DND-41 (cell line): ENCODE measurements around the gene HLCS.

Experiments
- ATAC-seq: fragments of 200-7000 bp; cut with Tn5 transposase; 3 replicates; pipeline ENCODE4 v1.9.1; 2021; ENCODE audit warnings: low read depth; ENCODE audit not compliant: insufficient read depth
- DNase-seq: peaks from one replicate; pipeline ENCODE4 v3.0.0-alpha.2; 2020
- H2AFZ ChIP-seq: 2 replicates; pipeline ENCODE4 v1.6.0; 2012; ENCODE audit warnings: low read depth, low read length
- H3K27ac ChIP-seq: 2 replicates; pipeline ENCODE4 v1.5.1; 2012; ENCODE audit warnings: low read length, inconsistent platforms
- H3K27me3 ChIP-seq: fragments of 200-600 bp; sonication (generic); 2 replicates; pipeline ENCODE4 v1.6.0; 2012; ENCODE audit warnings: low read length, mild to moderate bottlenecking, inconsistent platforms; ENCODE audit not compliant: insufficient read depth, poor library complexity
- H3K36me3 ChIP-seq: 2 replicates; pipeline ENCODE4 v1.5.1; 2012; ENCODE audit warnings: low read length, inconsistent platforms; ENCODE audit not compliant: insufficient read depth
- H3K4me1 ChIP-seq: 2 replicates; pipeline ENCODE4 v1.5.1; 2012; ENCODE audit warnings: mild to moderate bottlenecking, low read length; ENCODE audit not compliant: insufficient read depth
- H3K4me2 ChIP-seq: 2 replicates; pipeline ENCODE4 v1.6.0; 2012; ENCODE audit warnings: mild to moderate bottlenecking, moderate library complexity, low read length, inconsistent platforms; ENCODE audit not compliant: insufficient read depth
- H3K4me3 ChIP-seq, 2 experiments: fragments of 200-600 bp in 1 of 2; shearing (Covaris generic) in 1 of 2; 2 replicates each; pipeline ENCODE4 v1.5.1; 2012 to 2016; ENCODE audit warnings: inconsistent platforms in 2 of 2, low read length in 2 of 2, mild to moderate bottlenecking in 2 of 2, low read depth in 1 of 2, moderate library complexity in 1 of 2
- H3K79me2 ChIP-seq: 2 replicates; pipeline ENCODE4 v1.6.0; 2012; ENCODE audit warnings: low read length, inconsistent platforms; ENCODE audit not compliant: insufficient read depth
- H3K9ac ChIP-seq: 2 replicates; pipeline ENCODE4 v1.6.0; 2012; ENCODE audit warnings: low read depth, mild to moderate bottlenecking, inconsistent platforms, low read length, moderate library complexity
- H3K9me3 ChIP-seq: 2 replicates; pipeline ENCODE4 v1.5.1; 2012; ENCODE audit warnings: low read length, moderate library complexity, mild to moderate bottlenecking, inconsistent platforms; ENCODE audit not compliant: insufficient read depth, severe bottlenecking
- H4K20me1 ChIP-seq: 2 replicates; pipeline ENCODE4 v1.6.0; 2012; ENCODE audit warnings: low read length; ENCODE audit not compliant: insufficient read depth
- CTCF ChIP-seq: IDR thresholded peaks from 2 replicates; pipeline ENCODE4 v1.5.1; 2012; ENCODE audit warnings: borderline replicate concordance, low read length, moderate library complexity, mild to moderate bottlenecking; ENCODE audit not compliant: poor library complexity, severe bottlenecking; ENCODE audit errors: extremely low read depth
- EZH2 ChIP-seq: IDR thresholded peaks from 3 replicates; pipeline ENCODE4 v1.6.1; 2012; ENCODE audit warnings: borderline replicate concordance, low read depth, mild to moderate bottlenecking, moderate library complexity, low read length, inconsistent platforms; ENCODE audit not compliant: severe bottlenecking

HLCS gene

GRCh38 chr21:36889401-36889800 lies 77.1 kb downstream of the HLCS start:
- H3K27me3 ChIP-seq, result no peaks in the 10 kb centered on the region
- H3K36me3 ChIP-seq, result peaks cover 16% of the 10 kb centered on the region
- H4K20me1 ChIP-seq, result no peaks in the 10 kb centered on the region
- H2AFZ ChIP-seq, result no peak overlapping the region
- H3K4me1 ChIP-seq, result no peaks in the 10 kb centered on the region
- no peak for TF ChIP-seq CTCF
- TF ChIP-seq EZH2, result no peak
- H3K79me2 ChIP-seq, result no peaks in the 10 kb centered on the region
- no peak overlapping the region for H3K27ac ChIP-seq
- no peak for DNase-seq
- H3K9ac ChIP-seq, result no peak overlapping the region
- ATAC-seq, result no peak
- no peak overlapping the region for H3K4me3 ChIP-seq
- no peak overlapping the region for H3K4me2 ChIP-seq
- peaks cover 9% of the 10 kb centered on the region for H3K9me3 ChIP-seq

GRCh38 chr21:36888466-36888865 lies 78.0 kb downstream of the HLCS start:
- TF ChIP-seq EZH2, result no peak
- TF ChIP-seq CTCF, result no peak
- no peaks in the 10 kb centered on the region for H3K4me1 ChIP-seq
- H3K4me3 ChIP-seq, result no peak overlapping the region
- H3K27me3 ChIP-seq, result no peaks in the 10 kb centered on the region
- H3K9me3 ChIP-seq, result peaks cover 15% of the 10 kb centered on the region
- no peaks in the 10 kb centered on the region for H4K20me1 ChIP-seq
- ATAC-seq (no peak), DNase-seq (no peak)
- H3K36me3 ChIP-seq, result peaks cover 14% of the 10 kb centered on the region
- no peaks in the 10 kb centered on the region for H3K79me2 ChIP-seq
- H3K27ac ChIP-seq, result no peak overlapping the region
- no peak overlapping the region for H3K9ac ChIP-seq
- no peak overlapping the region for H2AFZ ChIP-seq
- H3K4me2 ChIP-seq, result no peak overlapping the region

GRCh38 chr21:36887963-36888362 lies 78.5 kb downstream of the HLCS start:
- DNase-seq (no peak), ATAC-seq (no peak)
- no peak overlapping the region for H3K4me2 ChIP-seq
- no peaks in the 10 kb centered on the region for H4K20me1 ChIP-seq
- H3K9me3 ChIP-seq, result peaks cover 16% of the 10 kb centered on the region
- H3K79me2 ChIP-seq, result no peaks in the 10 kb centered on the region
- TF ChIP-seq CTCF, result no peak
- TF ChIP-seq EZH2, result no peak
- no peak overlapping the region for H3K4me3 ChIP-seq
- no peaks in the 10 kb centered on the region for H3K27me3 ChIP-seq
- H2AFZ ChIP-seq, result no peak overlapping the region
- peaks cover 15% of the 10 kb centered on the region for H3K36me3 ChIP-seq
- H3K9ac ChIP-seq, result no peak overlapping the region
- H3K4me1 ChIP-seq, result no peaks in the 10 kb centered on the region
- no peak overlapping the region for H3K27ac ChIP-seq
